Spinal cord (tissue), 10 donors: ENCODE measurements around the gene ATAD2B. TPM values are rescaled to one million over a fixed set of nuclear protein-coding genes. Genes with fewer than 3 reads are reported as not detected.

Source experiments
- DNase-seq, 6 donors: peaks; one replicate each; pipeline versions ENCODE4 v3.0.0 to v3.0.0-alpha.2; 2013 to 2015; ENCODE audit warnings: low spot score in 6 of 6, low read depth in 4 of 6
- H3K27ac ChIP-seq: one replicate; pipeline ENCODE4 v1.5.1; 2013; ENCODE audit warnings: low read depth, low read length, control low read depth
- H3K27me3 ChIP-seq: one replicate; pipeline ENCODE4 v1.6.1; 2013; ENCODE audit warnings: low read length; ENCODE audit not compliant: control insufficient read depth, insufficient read depth
- H3K36me3 ChIP-seq: one replicate; pipeline ENCODE4 v1.6.1; 2013; ENCODE audit warnings: low read length; ENCODE audit not compliant: control insufficient read depth, insufficient read depth
- H3K4me1 ChIP-seq: one replicate; pipeline ENCODE4 v1.6.1; 2013; ENCODE audit warnings: low read length; ENCODE audit not compliant: control insufficient read depth, insufficient read depth
- H3K4me3 ChIP-seq: one replicate; pipeline ENCODE4 v1.5.1; 2013; ENCODE audit warnings: low read depth, low read length, control low read depth
- H3K9me3 ChIP-seq: one replicate; pipeline ENCODE4 v1.6.1; 2013; ENCODE audit warnings: low read length; ENCODE audit not compliant: control insufficient read depth, insufficient read depth
- WGBS: methylation state at CpG from one replicate; pipeline ENCODE4 v1.1.5; 2013; ENCODE audit warnings: missing lambda C conversion rate; ENCODE audit not compliant: insufficient coverage; 5-methylcytosine and 5-hydroxymethylcytosine counted together
- polyA plus RNA-seq, 2 donors: library from polyadenylated mRNA; unstranded; fragments of 120-200 nt; gene quantifications; one replicate each; pipeline ENCODE4 v1.2.1, GENCODE V29; 2013; ENCODE audit not compliant: insufficient read length in 2 of 2
- total RNA-seq, 2 donors: library from RNA; depleted of rRNA in 1 of 2; stranded (reverse); fragments of 120-200 nt in 1 of 2; fragments of >200 nt in 1 of 2; gene quantifications; one replicate each; pipeline versions ENCODE4 v1.2.3 to v1.2.4, GENCODE V29; 2013 to 2014
- donor health status: healthy.

Gene ATAD2B
- total and polyA plus RNA-seq, 4 donors: 14.5 to 42.4 (median 22.6) TPM

DNA sequence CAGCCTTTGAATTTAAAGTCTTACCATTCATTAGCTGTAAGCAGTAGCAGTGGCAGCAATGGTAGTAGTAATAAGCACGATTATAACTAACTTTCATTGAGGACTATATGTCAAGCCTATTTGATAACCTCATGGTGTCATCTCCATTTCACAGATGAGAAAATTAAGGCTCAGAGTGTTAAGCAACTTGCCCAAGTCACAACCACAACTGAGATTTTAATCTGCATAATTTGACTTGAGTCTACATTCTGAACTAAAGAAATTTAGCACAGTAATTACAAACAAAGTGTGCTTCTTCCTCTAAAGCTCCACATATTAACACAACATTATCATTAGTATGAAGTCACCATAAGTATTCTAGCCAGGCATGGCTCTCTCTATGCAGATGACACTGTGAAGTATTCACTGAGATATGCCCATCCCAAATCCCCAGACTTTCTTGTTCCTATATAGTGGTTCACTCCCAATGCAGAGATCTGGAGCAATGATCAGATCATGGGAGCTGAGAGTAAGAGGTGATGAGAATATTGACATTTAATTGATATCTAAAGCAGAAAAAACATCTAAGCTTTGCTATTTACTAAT is 120.2 kb downstream of the ATAD2B start:
- Histone ChIP-seq H3K36me3 (no peaks in the 10 kb centered on the region), H3K27ac (no peak overlapping the region), H3K9me3 (no peaks in the 10 kb centered on the region), H3K4me3 (no peak overlapping the region), H3K4me1 (no peaks in the 10 kb centered on the region), H3K27me3 (no peaks in the 10 kb centered on the region)
- no CpG with 5 or more reads among the region's 1 CpG for WGBS
- no peak for DNase-seq

DNA sequence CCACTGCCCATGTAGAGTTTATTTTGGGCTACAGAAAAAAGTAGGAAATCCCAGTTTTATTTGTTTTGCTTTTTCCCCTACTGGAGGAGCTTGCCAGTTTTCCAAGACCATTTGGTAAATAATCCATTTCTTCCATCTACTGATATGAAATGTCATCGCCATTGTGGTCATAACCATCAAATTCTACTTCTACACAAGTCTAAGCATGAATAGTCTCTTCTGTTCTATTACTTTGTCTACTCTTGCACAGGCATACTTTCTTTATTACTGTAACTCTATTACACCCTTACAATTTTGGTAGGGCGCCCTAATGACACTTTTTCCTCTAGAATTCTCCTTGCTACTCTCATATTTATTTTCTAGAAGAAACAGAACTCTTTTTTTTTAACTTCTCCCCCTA is 120.7 kb downstream of the ATAD2B start:
- H3K27ac ChIP-seq: no peak overlapping the region
- no peaks in the 10 kb centered on the region for H3K4me1 ChIP-seq
- DNase-seq: no peak
- H3K27me3 ChIP-seq: no peaks in the 10 kb centered on the region
- H3K4me3 ChIP-seq: no peak overlapping the region
- WGBS: 100% methylated on average over 1 of the region's 2 CpGs
- no peaks in the 10 kb centered on the region for H3K9me3 ChIP-seq
- no peaks in the 10 kb centered on the region for H3K36me3 ChIP-seq

- H3K4me1 ChIP-seq: no peaks in the 10 kb centered on the region
- 80% methylated on average over 2 of the region's 5 CpGs for WGBS
- no peaks in the 10 kb centered on the region for H3K9me3 ChIP-seq
- peak in 1 of 6 donors; percentile 33 for DNase-seq
- no peaks in the 10 kb centered on the region for H3K27me3 ChIP-seq
- no peak overlapping the region for H3K27ac ChIP-seq
- no peaks in the 10 kb centered on the region for H3K36me3 ChIP-seq
- no peak overlapping the region for H3K4me3 ChIP-seq
Observed at GRCh38 chr2:23803965-23804542, 122.9 kb downstream of the ATAD2B start.

- no peak overlapping the region for H3K27ac ChIP-seq
- no peak overlapping the region for H3K4me3 ChIP-seq
- no peaks in the 10 kb centered on the region for H3K9me3 ChIP-seq
- no peaks in the 10 kb centered on the region for H3K4me1 ChIP-seq
- WGBS: no CpG with 5 or more reads among the region's 5 CpGs
- no peaks in the 10 kb centered on the region for H3K36me3 ChIP-seq
- peak in 1 of 6 donors; percentile 24 for DNase-seq
- H3K27me3 ChIP-seq: no peaks in the 10 kb centered on the region
Observed at GRCh38 chr2:23803264-23803964, 123.5 kb downstream of the ATAD2B start.

DNA sequence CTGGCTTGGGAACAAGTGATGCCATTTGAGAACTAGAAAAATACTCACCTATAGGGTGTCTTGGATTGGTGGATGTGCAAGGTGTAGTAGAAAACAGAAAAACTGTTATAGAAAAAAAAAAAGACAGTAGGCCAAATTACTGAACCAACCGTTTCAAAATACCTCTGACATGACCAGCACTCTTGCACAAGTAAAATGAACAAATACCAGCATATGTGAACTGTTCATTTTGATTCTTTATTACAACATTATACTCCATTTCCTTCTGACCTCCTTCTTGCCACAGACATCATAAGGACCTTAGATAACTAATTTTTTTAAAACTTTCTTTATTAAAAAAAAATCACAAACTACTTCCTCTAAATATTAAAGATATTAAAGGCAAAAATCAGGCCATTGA is 125.5 kb downstream of the ATAD2B start:
- Histone ChIP-seq H3K27ac (no peak overlapping the region), H3K27me3 (no peaks in the 10 kb centered on the region), H3K4me1 (no peaks in the 10 kb centered on the region), H3K9me3 (no peaks in the 10 kb centered on the region), H3K36me3 (no peaks in the 10 kb centered on the region), H3K4me3 (no peak overlapping the region)
- WGBS: no CpG with 5 or more reads among the region's 1 CpG
- no peak for DNase-seq

DNA sequence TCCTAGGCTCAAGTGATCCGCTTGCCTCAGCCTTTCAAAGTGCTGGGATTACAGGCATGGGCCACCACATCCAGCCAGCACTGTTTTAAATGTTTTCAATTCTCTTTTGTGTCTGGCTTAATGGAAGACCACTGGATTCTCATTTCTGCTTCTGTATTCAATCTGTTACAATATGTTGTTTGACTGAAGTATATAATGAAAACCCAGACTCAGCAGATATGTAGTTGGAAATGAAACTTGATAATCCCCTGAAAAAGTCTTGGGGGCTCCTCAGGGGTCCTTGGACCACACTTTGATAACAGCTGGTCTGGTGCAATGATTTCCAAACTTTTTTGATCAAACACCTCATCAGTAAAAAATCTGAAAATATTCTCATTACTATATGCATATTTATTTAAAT is 132.7 kb downstream of the ATAD2B start:
- H3K27me3 ChIP-seq: no peaks in the 10 kb centered on the region
- H3K9me3 ChIP-seq: no peaks in the 10 kb centered on the region
- H3K4me1 ChIP-seq: no peaks in the 10 kb centered on the region
- H3K36me3 ChIP-seq: no peaks in the 10 kb centered on the region
- H3K4me3 ChIP-seq: no peak overlapping the region
- 80% methylated on average over 1 of the region's 1 CpG for WGBS
- DNase-seq: no peak
- no peak overlapping the region for H3K27ac ChIP-seq

DNA sequence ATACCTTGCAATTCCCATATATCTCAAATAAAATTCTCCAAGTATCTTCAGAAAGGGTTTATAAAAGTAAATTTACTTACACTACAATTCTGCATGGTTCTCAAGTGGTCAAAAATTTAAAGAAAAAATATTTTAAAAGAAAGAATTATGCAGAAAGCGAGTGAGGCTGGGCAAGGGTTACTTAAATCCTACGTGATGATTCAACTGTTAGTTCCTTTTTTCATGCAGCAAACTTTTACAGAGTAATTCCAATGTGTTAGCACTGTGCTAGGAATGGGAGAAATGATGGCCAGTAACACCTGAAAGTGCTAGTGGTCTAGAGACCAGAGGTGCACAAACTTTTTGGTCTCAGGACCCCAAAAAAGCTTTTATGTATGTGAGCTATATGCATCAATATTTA is 133.4 kb downstream of the ATAD2B start:
- Histone ChIP-seq H3K4me1 (no peaks in the 10 kb centered on the region), H3K4me3 (no peak overlapping the region), H3K9me3 (no peaks in the 10 kb centered on the region), H3K27me3 (no peaks in the 10 kb centered on the region), H3K36me3 (no peaks in the 10 kb centered on the region), H3K27ac (no peak overlapping the region)
- WGBS: 82% methylated on average over 2 of the region's 2 CpGs
- DNase-seq: no peak

- Histone ChIP-seq H3K27me3 (no peaks in the 10 kb centered on the region), H3K36me3 (no peaks in the 10 kb centered on the region), H3K9me3 (no peaks in the 10 kb centered on the region), H3K4me1 (no peaks in the 10 kb centered on the region), H3K27ac (no peak overlapping the region), H3K4me3 (no peak overlapping the region)
- DNase-seq: no peak
Observed at GRCh38 chr2:23791030-23791429, 135.9 kb downstream of the ATAD2B start.

- H3K4me1 ChIP-seq: no peaks in the 10 kb centered on the region
- H3K27me3 ChIP-seq: no peaks in the 10 kb centered on the region
- no peak overlapping the region for H3K27ac ChIP-seq
- no peak overlapping the region for H3K4me3 ChIP-seq
- H3K36me3 ChIP-seq: no peaks in the 10 kb centered on the region
- no peaks in the 10 kb centered on the region for H3K9me3 ChIP-seq
- WGBS: 86% methylated on average over 1 of the region's 1 CpG
- no peak for DNase-seq
Observed at GRCh38 chr2:23789012-23789411, 137.9 kb downstream of the ATAD2B start.

DNA sequence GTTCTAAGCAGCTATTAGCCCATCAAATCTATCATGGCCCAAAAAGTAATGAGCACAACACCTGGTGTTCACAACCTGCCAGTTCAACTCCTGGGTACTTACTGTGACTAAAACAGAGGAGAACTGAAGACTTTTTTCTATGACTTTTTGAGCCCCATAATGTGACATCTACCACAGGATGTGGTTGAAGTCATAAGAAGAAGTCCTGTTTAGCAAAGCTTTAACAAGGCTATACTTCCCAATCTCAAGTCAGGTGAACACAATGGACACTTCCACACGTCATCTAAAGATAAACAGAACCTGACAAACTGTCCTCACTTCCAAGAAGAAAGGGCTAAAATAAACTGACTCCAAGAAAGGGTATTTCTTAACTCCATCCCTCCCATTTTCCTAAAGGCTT is 138.8 kb downstream of the ATAD2B start:
- no peak overlapping the region for H3K27ac ChIP-seq
- H3K4me1 ChIP-seq: no peaks in the 10 kb centered on the region
- no CpG with 5 or more reads among the region's 1 CpG for WGBS
- no peaks in the 10 kb centered on the region for H3K27me3 ChIP-seq
- H3K9me3 ChIP-seq: no peaks in the 10 kb centered on the region
- DNase-seq: no peak
- no peak overlapping the region for H3K4me3 ChIP-seq
- no peaks in the 10 kb centered on the region for H3K36me3 ChIP-seq
